Natural killer cell (primary cell): ENCODE data around the gene CYP4F8. TPM values are rescaled to one million over a fixed set of nuclear protein-coding genes. Genes with fewer than 3 reads are reported as not detected.

Experiments used
- ATAC-seq, 3 donors: fragments of 150-1000 bp in 2 of 3; fragments of 200-7000 bp in 1 of 3; cut with Tn5 transposase; 1 replicate in 1 of 3; 2 replicates in 2 of 3; pipeline ENCODE4 v1.10.0; 2021; ENCODE audit warnings: mild to moderate bottlenecking in 2 of 3, moderate library complexity in 2 of 3
- DNase-seq, 2 donors: peaks; one replicate each; pipeline versions ENCODE4 v3.0.0 to v3.0.0-alpha.2; 2013 to 2021; ENCODE audit warnings: mixed read lengths in 1 of 2
- H3K27ac ChIP-seq: one replicate; pipeline ENCODE4 v1.5.1; 2013; ENCODE audit warnings: mild to moderate bottlenecking, low read length
- H3K27me3 ChIP-seq: one replicate; pipeline ENCODE4 v1.6.1; 2013; ENCODE audit warnings: low read length; ENCODE audit not compliant: control insufficient read depth, insufficient read depth
- H3K36me3 ChIP-seq: one replicate; pipeline ENCODE4 v1.6.1; 2013; ENCODE audit warnings: low read length; ENCODE audit not compliant: control insufficient read depth, insufficient read depth
- H3K4me1 ChIP-seq: one replicate; pipeline ENCODE4 v1.6.1; 2013; ENCODE audit warnings: low read length; ENCODE audit not compliant: control insufficient read depth, insufficient read depth
- H3K4me3 ChIP-seq: one replicate; pipeline ENCODE4 v1.5.1; 2013; ENCODE audit warnings: low read length
- H3K9me3 ChIP-seq: one replicate; pipeline ENCODE4 v1.6.1; 2013; ENCODE audit warnings: low read length; ENCODE audit not compliant: control insufficient read depth, insufficient read depth
- H3K27ac Mint-ChIP-seq, 2 donors: one replicate each; pipeline ENCODE4 v1.8.0; 2022; ENCODE audit warnings: mild to moderate bottlenecking in 2 of 2, mixed read lengths in 2 of 2, moderate library complexity in 1 of 2
- H3K27me3 Mint-ChIP-seq, 2 donors: one replicate each; pipeline ENCODE4 v1.8.0; 2022; ENCODE audit warnings: low read depth in 2 of 2, mixed read lengths in 2 of 2
- H3K36me3 Mint-ChIP-seq: one replicate; pipeline ENCODE4 v1.8.0; 2022; ENCODE audit warnings: mixed read lengths
- H3K4me1 Mint-ChIP-seq, 2 donors: one replicate each; pipeline ENCODE4 v1.8.0; 2022; ENCODE audit warnings: mixed read lengths in 2 of 2
- H3K4me3 Mint-ChIP-seq: one replicate; pipeline ENCODE4 v1.8.0; 2022; ENCODE audit warnings: mild to moderate bottlenecking, moderate library complexity, mixed read lengths
- H3K9me3 Mint-ChIP-seq, 2 donors: one replicate each; pipeline ENCODE4 v1.8.0; 2022; ENCODE audit warnings: mixed read lengths in 2 of 2
- CTCF ChIP-seq: fragments of 200-600 bp; IDR thresholded peaks from one replicate; pipeline ENCODE4 v1.8.0; 2022; ENCODE audit warnings: antibody characterized with exemption
- WGBS: methylation state at CpG from one replicate; pipeline ENCODE4 v1.1.7; 2013; ENCODE audit warnings: missing lambda C conversion rate; ENCODE audit not compliant: insufficient coverage; 5-methylcytosine and 5-hydroxymethylcytosine counted together
- intact Hi-C: fragments of 100-400 bp; cut with micrococcal nuclease; formaldehyde crosslinking; loops from one replicate; pipeline ENCODE4 v1.14.2; 2022
- total RNA-seq, 4 donors: library from RNA; stranded (reverse); fragments of 120-200 nt in 1 of 4; gene quantifications; one replicate each; pipeline versions ENCODE4 v1.2.3 to v1.2.4, GENCODE V29; 2013 to 2022

The CYP4F8 gene
- total RNA-seq, 3 donors from 2014 or later (not counting 1 experiment from before 2014, with no cell fraction given), result not detected

GRCh38 chr19:15666186-15666585, 51.2 kb downstream of the CYP4F8 start:
- no peaks in the 10 kb centered on the region for H3K9me3 Mint-ChIP-seq
- Histone ChIP-seq H3K4me3 (no peak overlapping the region), H3K36me3 (no peaks in the 10 kb centered on the region), H3K9me3 (no peaks in the 10 kb centered on the region), H3K27me3 (no peaks in the 10 kb centered on the region), H3K27ac (no peak overlapping the region), H3K4me1 (no peaks in the 10 kb centered on the region)
- 28% methylated on average over 1 of the region's 1 CpG for WGBS
- no peak overlapping the region for H3K4me3 Mint-ChIP-seq
- peaks cover 0 to 9% of the 10 kb centered on the region in 2 donors for H3K27me3 Mint-ChIP-seq
- no peaks in the 10 kb centered on the region for H3K4me1 Mint-ChIP-seq
- no peak overlapping the region for H3K27ac Mint-ChIP-seq
- ATAC-seq (no peak), DNase-seq (no peak)
- H3K36me3 Mint-ChIP-seq, result no peaks in the 10 kb centered on the region
- no peak for TF ChIP-seq CTCF
- intact Hi-C loops, result no loop called here

GRCh38 chr19:15666883-15667282, 51.9 kb downstream of the CYP4F8 start:
- Mint-ChIP-seq H3K4me1 (no peaks in the 10 kb centered on the region), H3K27ac (no peak overlapping the region), H3K9me3 (no peaks in the 10 kb centered on the region), H3K27me3 (peaks cover 0 to 9% of the 10 kb centered on the region in 2 donors), H3K36me3 (no peaks in the 10 kb centered on the region), H3K4me3 (no peak overlapping the region)
- Histone ChIP-seq H3K27ac (no peak overlapping the region), H3K4me1 (no peaks in the 10 kb centered on the region), H3K36me3 (no peaks in the 10 kb centered on the region), H3K27me3 (no peaks in the 10 kb centered on the region), H3K4me3 (no peak overlapping the region), H3K9me3 (no peaks in the 10 kb centered on the region)
- WGBS, result 42% methylated on average over 4 of the region's 4 CpGs
- DNase-seq, result no peak
- TF ChIP-seq CTCF, result no peak
- intact Hi-C loops, result no loop called here
- no peak for ATAC-seq

- no peak overlapping the region for H3K4me3 ChIP-seq
- no peaks in the 10 kb centered on the region for H3K9me3 Mint-ChIP-seq
- no peaks in the 10 kb centered on the region for H3K27me3 Mint-ChIP-seq
- ATAC-seq (no peak), DNase-seq (no peak)
- no peaks in the 10 kb centered on the region for H3K36me3 ChIP-seq
- H3K27ac Mint-ChIP-seq, result no peak overlapping the region
- no peak for TF ChIP-seq CTCF
- no peaks in the 10 kb centered on the region for H3K9me3 ChIP-seq
- intact Hi-C loops, result no loop called here
- H3K27ac ChIP-seq, result no peak overlapping the region
- H3K27me3 ChIP-seq, result no peaks in the 10 kb centered on the region
- no peaks in the 10 kb centered on the region for H3K36me3 Mint-ChIP-seq
- 48% methylated on average over 3 of the region's 3 CpGs for WGBS
- no peak overlapping the region for H3K4me3 Mint-ChIP-seq
- no peaks in the 10 kb centered on the region for H3K4me1 Mint-ChIP-seq
- peaks cover 3% of the 10 kb centered on the region for H3K4me1 ChIP-seq
These were observed 54.4 kb downstream of the CYP4F8 start for GRCh38 chr19:15669440-15669839.

- no peaks in the 10 kb centered on the region for H3K27me3 ChIP-seq
- DNase-seq (no peak), ATAC-seq (no peak)
- Mint-ChIP-seq H3K27ac (no peak overlapping the region), H3K27me3 (no peaks in the 10 kb centered on the region), H3K4me1 (no peaks in the 10 kb centered on the region), H3K9me3 (no peaks in the 10 kb centered on the region), H3K4me3 (no peak overlapping the region), H3K36me3 (no peaks in the 10 kb centered on the region)
- intact Hi-C loops, result no loop called here
- H3K27ac ChIP-seq, result no peak overlapping the region
- TF ChIP-seq CTCF, result no peak
- no peak overlapping the region for H3K4me3 ChIP-seq
- H3K9me3 ChIP-seq, result no peaks in the 10 kb centered on the region
- H3K36me3 ChIP-seq, result no peaks in the 10 kb centered on the region
- WGBS, result 84% methylated on average over 4 of the region's 4 CpGs
- peaks cover 3% of the 10 kb centered on the region for H3K4me1 ChIP-seq
These were observed 54.9 kb downstream of the CYP4F8 start for GRCh38 chr19:15669891-15670290.
